Right lobe of liver (tissue), 6 donors: ENCODE data around the gene GAREM2. TPM values are rescaled to one million over a fixed set of nuclear protein-coding genes. Genes with fewer than 3 reads are reported as not detected.

Experiments
- ATAC-seq, 4 donors: fragments of 200-7000 bp; cut with Tn5 transposase; one replicate each; pipeline ENCODE4 v1.9.1; 2020; ENCODE audit warnings: mild to moderate bottlenecking in 4 of 4, moderate library complexity in 4 of 4
- DNase-seq, 3 donors: peaks; one replicate each; pipeline ENCODE4 v3.0.0-alpha.2; 2020
- H3K27ac ChIP-seq, 3 donors: fragments of 200-600 bp; one replicate each; pipeline ENCODE4 v1.8.0; 2022
- H3K27me3 ChIP-seq, 2 donors: fragments of 200-600 bp; one replicate each; pipeline ENCODE4 v1.8.0; 2022
- H3K36me3 ChIP-seq, 4 donors: fragments of 200-600 bp; sonication (generic) in 1 of 4; one replicate each; pipeline versions ENCODE4 v1.5.1 to v1.8.0; 2017 to 2022; ENCODE audit warnings: control low read depth in 1 of 4
- H3K4me1 ChIP-seq, 4 donors: fragments of 200-600 bp; sonication (generic) in 1 of 4; one replicate each; pipeline versions ENCODE4 v1.5.1 to v1.8.0; 2017 to 2022; ENCODE audit warnings: control low read depth in 1 of 4
- H3K4me3 ChIP-seq, 3 donors: fragments of 200-600 bp; one replicate each; pipeline ENCODE4 v1.8.0; 2022
- H3K9me3 ChIP-seq, 4 donors: fragments of 200-600 bp; sonication (generic) in 1 of 4; one replicate each; pipeline versions ENCODE4 v1.5.1 to v1.8.0; 2017 to 2022; ENCODE audit warnings: control low read depth in 1 of 4
- POLR2A ChIP-seq: fragments of 450-650 bp; IDR thresholded peaks from one replicate; pipeline ENCODE4 v1.6.1; 2017; ENCODE audit warnings: antibody characterized with exemption, mild to moderate bottlenecking
- WGBS: methylation state at CpG from one replicate; pipeline ENCODE4 v1.1.6; 2018; ENCODE audit warnings: low coverage, low lambda C conversion rate; ENCODE audit not compliant: insufficient coverage; ENCODE audit errors: missing lambda C conversion rate; 5-methylcytosine and 5-hydroxymethylcytosine counted together
- intact Hi-C, 2 donors: fragments of 100-400 bp; cut with DNase I; formaldehyde crosslinking; loops; one replicate each; pipeline versions ENCODE4 v1.11.2 to v1.14.1; 2022
- total RNA-seq, 6 experiments: library from RNA; depleted of rRNA in 2 of 6; stranded (reverse); fragments of >200 nt in 2 of 6; fragmentation: NEBNext Ultra II Directional in 3 of 6; extraction: Animal tissue kit (Norgen Biotek cat#: 25700) in 3 of 6; gene quantifications; one replicate each; pipeline versions ENCODE4 v1.1.0 to v1.2.4, GENCODE V29; 2016 to 2023
- TF ChIP-seq, protein P1 (sequence below), 4 donors: fragments of 200-600 bp in 3 of 4; fragments of 450-650 bp in 1 of 4; IDR thresholded peaks; one replicate each; pipeline versions ENCODE4 v1.5.1 to v1.8.0; 2016 to 2022; ENCODE audit warnings: antibody characterized with exemption in 4 of 4, mild to moderate bottlenecking in 2 of 4
- donor health status: DM: no; HTN: yes; CAD: no.
- donor health status: DM: no; HTN: no; CAD: no.
- donor health status: DM: no; HTN: no; CAD: no.
- donor health status: DM: no; HTN: yes; CAD: no.
- donor health status: DM: no; HTN: yes; CAD: no.

Gene GAREM2
- total RNA-seq, 6 experiments from 2014 or later = 0.11 to 0.34 (median 0.20) TPM; not detected in 1

DNA sequence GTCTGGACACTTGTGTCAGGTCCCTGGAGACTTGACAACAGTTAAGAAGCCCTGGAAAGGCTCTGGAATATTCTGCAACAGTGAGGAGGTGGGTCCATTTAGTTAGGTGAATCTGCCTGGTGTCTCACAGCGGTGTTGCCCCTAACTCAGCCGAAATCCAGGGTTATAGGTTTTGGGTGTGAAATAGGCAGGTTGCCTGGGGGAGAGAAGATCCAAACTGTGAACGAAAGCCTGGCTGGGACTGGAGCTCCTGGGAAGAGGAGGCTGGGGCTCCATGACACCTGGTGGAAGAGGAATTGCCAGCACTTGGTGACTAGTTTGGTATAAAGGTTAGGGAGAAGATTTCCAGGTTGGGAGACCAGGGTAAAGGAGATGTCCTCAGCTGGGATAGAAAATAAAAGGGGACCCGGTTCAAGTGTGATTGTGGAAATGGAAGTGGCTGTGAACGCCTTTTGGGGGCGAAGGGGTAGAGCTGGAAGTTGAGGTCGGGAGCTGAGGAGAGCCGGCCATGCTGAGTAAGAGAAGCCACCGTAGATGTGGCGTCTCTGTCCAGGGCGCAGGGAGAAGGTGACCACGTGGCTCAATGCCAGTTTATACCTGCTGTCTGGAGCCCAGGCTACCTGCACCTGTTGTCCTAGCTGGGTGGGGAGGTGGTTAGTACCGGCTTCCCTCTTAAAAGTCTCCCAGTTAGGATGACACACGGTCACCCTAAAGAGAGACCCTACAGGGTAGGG is 3.0 kb upstream of the GAREM2 start:
- DNase-seq (peak in 1 of 3 donors; percentile 30), ATAC-seq (no peak)
- WGBS = 75% methylated on average over 6 of the region's 14 CpGs
- no peaks in the 10 kb centered on the region for H3K27me3 ChIP-seq
- peaks cover 0 to 7% (median 0%) of the 10 kb centered on the region in 4 donors for H3K4me1 ChIP-seq
- H3K9me3 ChIP-seq = no peaks in the 10 kb centered on the region
- no peaks in the 10 kb centered on the region for H3K36me3 ChIP-seq
- no peak overlapping the region for H3K27ac ChIP-seq
- intact Hi-C loops = no loop called here
- no peak overlapping the region for H3K4me3 ChIP-seq
- TF ChIP-seq, protein P1, sequence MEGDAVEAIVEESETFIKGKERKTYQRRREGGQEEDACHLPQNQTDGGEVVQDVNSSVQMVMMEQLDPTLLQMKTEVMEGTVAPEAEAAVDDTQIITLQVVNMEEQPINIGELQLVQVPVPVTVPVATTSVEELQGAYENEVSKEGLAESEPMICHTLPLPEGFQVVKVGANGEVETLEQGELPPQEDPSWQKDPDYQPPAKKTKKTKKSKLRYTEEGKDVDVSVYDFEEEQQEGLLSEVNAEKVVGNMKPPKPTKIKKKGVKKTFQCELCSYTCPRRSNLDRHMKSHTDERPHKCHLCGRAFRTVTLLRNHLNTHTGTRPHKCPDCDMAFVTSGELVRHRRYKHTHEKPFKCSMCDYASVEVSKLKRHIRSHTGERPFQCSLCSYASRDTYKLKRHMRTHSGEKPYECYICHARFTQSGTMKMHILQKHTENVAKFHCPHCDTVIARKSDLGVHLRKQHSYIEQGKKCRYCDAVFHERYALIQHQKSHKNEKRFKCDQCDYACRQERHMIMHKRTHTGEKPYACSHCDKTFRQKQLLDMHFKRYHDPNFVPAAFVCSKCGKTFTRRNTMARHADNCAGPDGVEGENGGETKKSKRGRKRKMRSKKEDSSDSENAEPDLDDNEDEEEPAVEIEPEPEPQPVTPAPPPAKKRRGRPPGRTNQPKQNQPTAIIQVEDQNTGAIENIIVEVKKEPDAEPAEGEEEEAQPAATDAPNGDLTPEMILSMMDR (IDR thresholded peaks at IDR 0.05) = no peak
- no peak for TF ChIP-seq POLR2A

DNA sequence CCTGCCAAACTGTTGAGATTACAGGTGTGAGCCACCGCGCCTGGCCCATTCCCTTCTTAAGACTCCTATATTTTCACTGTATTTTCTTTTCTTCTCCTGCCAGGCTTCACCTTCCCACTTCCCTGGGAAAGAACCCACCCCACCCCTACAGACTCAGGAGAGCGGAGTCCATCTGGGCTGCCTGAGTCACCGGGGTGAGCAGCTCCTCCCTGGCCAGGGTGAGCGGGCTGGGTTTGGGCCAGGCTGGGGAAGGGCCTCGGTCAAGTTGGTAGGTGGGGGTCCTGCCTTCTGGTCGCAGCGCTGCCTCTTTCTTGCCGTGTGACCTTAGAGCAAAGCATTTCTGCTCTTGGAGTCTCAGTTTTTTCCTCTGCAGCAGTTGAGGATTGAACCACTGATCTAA is 2.1 kb upstream of the GAREM2 start:
- TF ChIP-seq, protein P1 (IDR thresholded peaks at IDR 0.05) = no peak
- no peak for TF ChIP-seq POLR2A
- Histone ChIP-seq H3K4me3 (no peak overlapping the region), H3K27me3 (no peaks in the 10 kb centered on the region), H3K9me3 (no peaks in the 10 kb centered on the region), H3K4me1 (peaks cover 0 to 7% (median 0%) of the 10 kb centered on the region in 4 donors), H3K36me3 (no peaks in the 10 kb centered on the region), H3K27ac (no peak overlapping the region)
- WGBS = 66% methylated on average over 3 of the region's 9 CpGs
- ATAC-seq (no peak), DNase-seq (peak in 1 of 3 donors; percentile 36)
- intact Hi-C loops = no loop called here

DNA sequence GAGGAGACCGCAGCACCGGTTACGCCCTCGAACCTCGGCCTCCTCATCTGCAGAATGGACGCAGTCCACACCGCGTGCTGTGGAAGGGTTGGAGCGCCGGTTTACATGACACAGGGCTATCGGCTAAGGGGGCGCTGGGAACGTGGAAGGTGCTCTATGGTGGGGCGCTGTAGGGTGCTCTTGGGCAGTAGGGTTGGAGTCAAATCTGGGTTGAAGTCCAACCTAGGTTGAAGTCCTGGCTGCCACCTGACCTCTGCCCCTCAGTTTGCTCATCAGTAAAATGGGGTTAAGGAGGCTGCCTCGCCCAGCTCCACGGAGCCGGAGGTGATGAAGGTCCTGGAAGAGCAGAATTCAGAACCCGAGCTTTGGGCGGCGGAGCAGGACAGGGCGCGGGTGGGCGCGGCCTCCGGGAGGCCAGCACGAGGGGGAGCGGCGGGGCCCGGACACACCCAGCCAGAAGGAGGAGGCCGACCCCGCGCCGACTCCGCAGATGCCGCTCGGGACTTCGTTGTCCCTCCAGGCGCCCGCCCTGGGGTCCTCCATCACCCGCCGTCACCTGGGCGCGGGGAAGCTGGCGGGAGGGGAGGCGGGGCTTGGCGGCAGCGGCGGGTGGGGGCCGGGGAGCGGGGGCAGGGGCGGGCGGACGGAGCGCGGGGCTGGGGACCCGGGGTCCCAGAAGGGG is 558 bp upstream of the GAREM2 start:
- no peak for TF ChIP-seq POLR2A
- TF ChIP-seq, protein P1 (IDR thresholded peaks at IDR 0.05) = no peak
- Histone ChIP-seq H3K27me3 (no peaks in the 10 kb centered on the region), H3K4me1 (peaks cover 0 to 7% (median 0%) of the 10 kb centered on the region in 4 donors), H3K27ac (no peak overlapping the region), H3K36me3 (no peaks in the 10 kb centered on the region), H3K4me3 (no peak overlapping the region), H3K9me3 (no peaks in the 10 kb centered on the region)
- DNase-seq = peak in 1 of 3 donors; percentile 39
- no peak for ATAC-seq
- intact Hi-C loops = no loop called here
- 33% methylated on average over 12 of the region's 56 CpGs for WGBS

- 14% methylated on average over 21 of the region's 46 CpGs for WGBS
- Histone ChIP-seq H3K36me3 (no peaks in the 10 kb centered on the region), H3K27ac (no peak overlapping the region), H3K4me3 (no peak overlapping the region), H3K4me1 (peaks cover 0 to 7% (median 0%) of the 10 kb centered on the region in 4 donors), H3K9me3 (no peaks in the 10 kb centered on the region), H3K27me3 (no peaks in the 10 kb centered on the region)
- intact Hi-C loops = no loop called here
- DNase-seq = peak in 1 of 3 donors; percentile 41
- ATAC-seq = no peak
- no peak for TF ChIP-seq POLR2A
- TF ChIP-seq, protein P1 (IDR thresholded peaks at IDR 0.05) = no peak
Measured at GRCh38 chr2:26173776-26174482, 1.0 kb downstream of the GAREM2 start.
